ENCODE measurements around the gene DGKI.

The DGKI gene

DNA sequence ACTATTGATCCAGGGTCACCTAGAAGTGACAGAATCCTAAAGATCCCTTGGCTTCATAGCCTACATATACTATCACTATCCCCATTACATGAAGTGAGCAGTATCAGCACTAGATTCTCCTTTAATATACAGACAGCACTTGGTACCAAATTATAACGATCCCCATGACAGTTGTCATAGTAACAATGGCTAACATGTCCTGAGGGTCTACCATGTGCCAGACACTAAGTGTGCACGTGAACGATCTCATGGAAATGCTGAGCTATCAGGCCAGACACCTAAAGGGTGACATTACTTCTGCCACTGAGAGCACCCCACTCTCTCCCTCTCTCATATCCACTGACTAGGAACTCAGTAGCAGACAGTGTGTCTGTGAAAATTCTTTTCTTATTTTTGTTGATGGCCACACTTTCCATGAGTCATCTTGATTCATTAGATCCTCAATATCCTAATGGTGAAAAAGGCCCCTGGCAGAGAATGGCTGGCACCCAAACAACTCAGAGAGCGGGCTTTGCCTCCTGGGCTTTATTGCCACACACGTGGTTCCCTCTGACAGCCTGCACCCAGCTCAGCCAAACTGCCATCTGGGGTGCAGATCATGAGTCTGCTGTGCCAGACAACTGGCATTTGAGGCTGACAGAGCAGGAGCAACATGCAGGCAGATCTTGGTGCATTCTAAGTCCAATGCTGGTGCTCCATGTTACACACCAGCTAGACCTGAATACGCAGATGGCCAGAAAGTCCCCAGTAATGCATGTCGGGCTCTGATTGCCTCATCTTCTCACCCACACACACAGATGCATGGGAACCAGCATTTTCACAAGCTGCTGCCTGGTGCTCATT, 176.3 kb downstream of the DGKI start:
- Histone ChIP-seq H3K36me3 (no peaks in the 10 kb centered on the region), H3K27me3 (peaks cover 38% of the 10 kb centered on the region), H3K4me1 (ENCODE audit: control insufficient read depth in 1 of 2, insufficient read depth in 1 of 2, low read depth in 1 of 2, low read length in 1 of 2) (peaks cover 0 to 4% of the 10 kb centered on the region in 2 experiments), H3K27ac (no peak overlapping the region), H3K4me3 (ENCODE audit: low read depth in 1 of 2, low read length in 1 of 2) (no peak overlapping the region), H3K9me3 (no peaks in the 10 kb centered on the region)
- no peak for TF ChIP-seq CTCF (IDR thresholded peaks at IDR 0.05)

DNA sequence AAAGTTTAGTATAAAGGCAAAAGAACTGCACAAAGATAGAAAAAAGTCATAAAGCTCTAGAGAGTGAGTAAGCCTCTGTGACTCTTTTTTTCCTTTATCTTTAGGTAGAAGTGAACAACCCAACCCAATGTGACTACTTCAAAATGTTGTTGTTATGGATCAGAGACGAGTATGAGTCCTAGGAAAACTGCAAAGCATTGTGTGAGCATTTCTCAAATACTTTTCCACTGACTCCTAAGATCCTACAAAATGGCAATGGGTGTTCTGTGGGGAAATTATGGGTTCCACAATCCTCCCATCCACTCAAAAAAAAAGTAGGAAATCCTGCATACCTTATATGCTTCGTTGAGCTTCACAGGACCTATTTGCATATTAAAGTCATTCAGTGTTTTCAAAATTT, 177.1 kb downstream of the DGKI start:
- Histone ChIP-seq H3K4me3 (ENCODE audit: low read depth in 1 of 2, low read length in 1 of 2) (no peak overlapping the region), H3K36me3 (no peaks in the 10 kb centered on the region), H3K27me3 (peaks cover 43% of the 10 kb centered on the region), H3K4me1 (ENCODE audit: control insufficient read depth in 1 of 2, insufficient read depth in 1 of 2, low read depth in 1 of 2, low read length in 1 of 2) (peaks cover 0 to 4% of the 10 kb centered on the region in 2 experiments), H3K27ac (no peak overlapping the region), H3K9me3 (no peaks in the 10 kb centered on the region)
- TF ChIP-seq CTCF (IDR thresholded peaks at IDR 0.05), result no peak

DNA sequence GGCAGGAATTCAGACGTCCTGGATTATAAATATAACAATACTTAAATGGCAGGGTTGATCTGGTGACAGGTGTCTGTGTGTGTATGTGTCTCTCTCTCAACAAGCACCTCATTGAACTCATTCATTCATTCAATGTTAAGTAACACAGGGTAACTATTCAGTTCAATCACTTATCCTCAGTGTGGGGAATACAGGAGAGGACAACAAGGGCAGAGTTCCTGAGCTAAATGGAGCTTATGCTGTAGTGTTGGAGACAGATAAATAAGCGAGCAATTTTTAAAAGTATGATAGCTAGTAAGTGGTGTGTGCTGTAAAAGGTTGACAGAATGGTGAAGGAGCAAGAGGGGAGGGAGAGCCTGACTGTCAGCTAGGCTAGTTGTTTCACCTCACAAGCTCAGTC, 178.4 kb downstream of the DGKI start:
- no peaks in the 10 kb centered on the region for H3K4me1 ChIP-seq (ENCODE audit: control insufficient read depth in 1 of 2, insufficient read depth in 1 of 2, low read depth in 1 of 2, low read length in 1 of 2)
- H3K9me3 ChIP-seq, result no peaks in the 10 kb centered on the region
- peaks cover 37% of the 10 kb centered on the region for H3K27me3 ChIP-seq
- no peak overlapping the region for H3K4me3 ChIP-seq (ENCODE audit: low read depth in 1 of 2, low read length in 1 of 2)
- H3K27ac ChIP-seq, result no peak overlapping the region
- no peak for TF ChIP-seq CTCF (IDR thresholded peaks at IDR 0.05)
- H3K36me3 ChIP-seq, result no peaks in the 10 kb centered on the region

DNA sequence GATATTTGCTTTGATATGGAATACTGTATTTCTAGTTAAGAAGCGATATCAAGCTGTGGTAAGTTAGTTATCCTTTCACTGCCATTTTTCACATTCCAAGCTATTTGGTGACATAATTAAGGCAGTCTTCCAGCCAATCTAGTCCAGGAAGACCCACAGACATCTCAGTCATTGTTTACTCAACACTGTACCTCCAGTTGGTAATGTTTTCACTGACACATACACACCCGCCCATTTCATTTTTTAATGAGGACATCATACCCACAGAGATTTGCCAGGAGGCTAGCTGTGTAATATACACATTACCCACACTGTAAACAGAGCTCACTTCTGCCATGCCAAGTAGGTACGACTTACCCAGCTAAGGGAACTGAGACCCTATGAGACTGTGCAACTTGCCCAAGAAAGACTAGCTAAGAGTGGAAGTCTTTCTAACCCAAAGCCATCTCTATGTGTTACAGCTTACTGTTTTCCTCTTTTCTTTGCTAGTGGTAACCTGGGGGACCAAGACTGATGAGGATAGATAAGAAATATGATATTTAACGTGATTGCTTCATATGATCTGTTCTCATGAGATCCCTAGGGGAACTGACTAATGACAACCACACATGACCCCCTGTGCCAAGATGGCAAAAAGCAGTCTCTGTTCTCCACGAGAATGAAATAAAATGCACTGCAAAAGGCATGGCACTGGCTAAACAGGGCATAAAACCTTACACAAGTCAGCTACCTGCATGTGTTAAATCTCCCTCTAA, 179.0 kb downstream of the DGKI start:
- Histone ChIP-seq H3K27me3 (peaks cover 37% of the 10 kb centered on the region), H3K4me3 (ENCODE audit: low read depth in 1 of 2, low read length in 1 of 2) (no peak overlapping the region), H3K27ac (no peak overlapping the region), H3K36me3 (no peaks in the 10 kb centered on the region), H3K9me3 (no peaks in the 10 kb centered on the region), H3K4me1 (ENCODE audit: control insufficient read depth in 1 of 2, insufficient read depth in 1 of 2, low read depth in 1 of 2, low read length in 1 of 2) (no peaks in the 10 kb centered on the region)
- no peak for TF ChIP-seq CTCF (IDR thresholded peaks at IDR 0.05)

GRCh38 chr7:137664846-137665245, 181.9 kb downstream of the DGKI start:
- no peaks in the 10 kb centered on the region for H3K36me3 ChIP-seq
- H3K4me3 ChIP-seq (ENCODE audit: low read depth in 1 of 2, low read length in 1 of 2), result no peak overlapping the region
- no peaks in the 10 kb centered on the region for H3K4me1 ChIP-seq (ENCODE audit: control insufficient read depth in 1 of 2, insufficient read depth in 1 of 2, low read depth in 1 of 2, low read length in 1 of 2)
- H3K27ac ChIP-seq, result no peak overlapping the region
- no peak for TF ChIP-seq CTCF (IDR thresholded peaks at IDR 0.05)
- no peaks in the 10 kb centered on the region for H3K9me3 ChIP-seq
- H3K27me3 ChIP-seq, result peaks cover 34% of the 10 kb centered on the region
